Fibroblast of pulmonary artery (primary cell): ENCODE data around the gene SLC4A1AP.

ENCODE experiments used
- DNase-seq: peaks from one replicate; pipeline ENCODE4 v3.0.0-alpha.2; 2010; ENCODE audit warnings: low read depth
- H3K4me3 ChIP-seq: replicated peaks from 2 replicates; pipeline ENCODE4 v1.5.1; 2011; ENCODE audit warnings: low read depth, mild to moderate bottlenecking, control low read depth, low read length, moderate library complexity
- CTCF ChIP-seq: IDR thresholded peaks from 2 replicates; pipeline ENCODE4 v1.5.1; 2011; ENCODE audit warnings: mild to moderate bottlenecking, control low read depth, low read length, inconsistent platforms; ENCODE audit errors: missing control alignments

The SLC4A1AP gene

GRCh38 chr2:27653397-27653796 is 10.3 kb upstream of the SLC4A1AP start:
- no peak for DNase-seq
- no peak overlapping the region for H3K4me3 ChIP-seq
- no peak for TF ChIP-seq CTCF

GRCh38 chr2:27655155-27655951 is 8.3 kb upstream of the SLC4A1AP start:
- DNase-seq = peak; percentile 63
- no peak overlapping the region for H3K4me3 ChIP-seq
- no peak for TF ChIP-seq CTCF

- no peak overlapping the region for H3K4me3 ChIP-seq
Measured at GRCh38 chr2:27661371-27661770, 2.3 kb upstream of the SLC4A1AP start.

GRCh38 chr2:27664154-27664574 is 475 bp downstream of the SLC4A1AP start:
- peak overlapping the region; percentile 90 for H3K4me3 ChIP-seq
- no peak for DNase-seq
- no peak for TF ChIP-seq CTCF

More at GRCh38 chr2:27661371-27661770, 2.3 kb upstream of the SLC4A1AP start:
- no peak for DNase-seq
- no peak for TF ChIP-seq CTCF

GRCh38 chr2:27664622-27665363 is 1.1 kb downstream of the SLC4A1AP start:
- H3K4me3 ChIP-seq = peak overlapping the region; percentile 90
- no peak for DNase-seq
- TF ChIP-seq CTCF = no peak

- peak; percentile 16 for DNase-seq
- no peak overlapping the region for H3K4me3 ChIP-seq
- no peak for TF ChIP-seq CTCF
Measured at GRCh38 chr2:27667446-27667845, 3.8 kb downstream of the SLC4A1AP start.
